Measurements from ENCODE around the gene IQSEC1. TPM values are rescaled to one million over a fixed set of nuclear protein-coding genes. Genes with fewer than 3 reads are reported as not detected.

IQSEC1 gene
- polyA plus RNA-seq, 3 donors: 9.5 to 36.8 (median 26.8) TPM

Other genes starting within 250 kb of the IQSEC1 start
- gene RPL32, start 231.9 kb downstream of the IQSEC1 start, polyA plus RNA-seq: 1,000 to 10,000 TPM; 1,949 to 3,304 (median 2,810) TPM

Data from adipose tissue (tissue), 3 donors.